Endodermal cell (in vitro differentiated cells): ENCODE data around the gene FSIP2. TPM values are rescaled to one million over a fixed set of nuclear protein-coding genes. Genes with fewer than 3 reads are reported as not detected.

Experiments
- DNase-seq: peaks from one replicate; pipeline ENCODE4 v3.0.0-alpha.2; 2017
- H3K27ac ChIP-seq: 2 replicates; pipeline ENCODE4 v1.5.1; 2013; ENCODE audit warnings: mild to moderate bottlenecking, low read depth, low read length, moderate library complexity
- H3K27me3 ChIP-seq: 2 replicates; pipeline ENCODE4 v1.6.1; 2013; ENCODE audit warnings: mild to moderate bottlenecking, low read length, moderate library complexity; ENCODE audit not compliant: insufficient read depth, control insufficient read depth, poor library complexity, severe bottlenecking
- H3K36me3 ChIP-seq: 2 replicates; pipeline ENCODE4 v1.7.0; 2013; ENCODE audit warnings: mild to moderate bottlenecking, low read length, moderate library complexity; ENCODE audit not compliant: control insufficient read depth, insufficient read depth
- H3K4me1 ChIP-seq: one replicate; pipeline ENCODE4 v1.7.0; 2013; ENCODE audit warnings: low read length; ENCODE audit not compliant: control insufficient read depth, insufficient read depth
- H3K4me3 ChIP-seq: 2 replicates; pipeline ENCODE4 v1.5.1; 2013; ENCODE audit warnings: mild to moderate bottlenecking, low read length, moderate library complexity
- H3K9ac ChIP-seq: 2 replicates; pipeline ENCODE4 v1.6.1; 2013; ENCODE audit warnings: mild to moderate bottlenecking, low read length, moderate library complexity; ENCODE audit not compliant: poor library complexity, severe bottlenecking; ENCODE audit errors: extremely low read depth
- H3K9me3 ChIP-seq: 2 replicates; pipeline ENCODE4 v1.6.1; 2013; ENCODE audit warnings: mild to moderate bottlenecking, low read length, moderate library complexity; ENCODE audit not compliant: control insufficient read depth
- H3K27ac Mint-ChIP-seq: 2 replicates; pipeline ENCODE4 v1.8.0; 2020; ENCODE audit warnings: mixed read lengths
- H3K27me3 Mint-ChIP-seq: 2 replicates; pipeline ENCODE4 v1.8.0; 2021; ENCODE audit warnings: mild to moderate bottlenecking, mixed read lengths; ENCODE audit not compliant: insufficient read depth
- H3K36me3 Mint-ChIP-seq: 2 replicates; pipeline ENCODE4 v1.8.0; 2020; ENCODE audit warnings: low read depth, mixed read lengths
- H3K4me1 Mint-ChIP-seq: 2 replicates; pipeline ENCODE4 v1.8.0; 2020; ENCODE audit warnings: mixed read lengths
- H3K4me3 Mint-ChIP-seq: 2 replicates; pipeline ENCODE4 v1.8.0; 2020; ENCODE audit warnings: mild to moderate bottlenecking, moderate library complexity, mixed read lengths
- H3K9me3 Mint-ChIP-seq: 2 replicates; pipeline ENCODE4 v1.8.0; 2020; ENCODE audit warnings: mild to moderate bottlenecking, mixed read lengths
- CTCF ChIP-seq: fragments of 200-600 bp; sonication (generic); conservative IDR thresholded peaks from 2 replicates; pipeline ENCODE4 v1.5.0; 2021; ENCODE audit warnings: antibody characterized with exemption, mild to moderate bottlenecking
- WGBS, 2 experiments: methylation state at CpG; one replicate each; pipeline versions ENCODE4 v1.1.5 to v1.1.7; 2013; ENCODE audit warnings: missing lambda C conversion rate in 2 of 2, mixed read lengths in 1 of 2; ENCODE audit not compliant: insufficient coverage in 1 of 2, insufficient read length in 1 of 2; 5-methylcytosine and 5-hydroxymethylcytosine counted together
- total RNA-seq, 2 donors: library from RNA; stranded (reverse); fragmentation: NEBNext Ultra II Directional in 1 of 2; extraction: Animal tissue kit (Norgen Biotek cat#: 25700) in 1 of 2; gene quantifications; 2 replicates in 1 of 2; 3 replicates in 1 of 2; pipeline ENCODE4 v1.2.1, GENCODE V29; 2021

FSIP2 gene
- total RNA-seq, 2 donors from 2014 or later, result 6.7 to 8.7 TPM

DNA sequence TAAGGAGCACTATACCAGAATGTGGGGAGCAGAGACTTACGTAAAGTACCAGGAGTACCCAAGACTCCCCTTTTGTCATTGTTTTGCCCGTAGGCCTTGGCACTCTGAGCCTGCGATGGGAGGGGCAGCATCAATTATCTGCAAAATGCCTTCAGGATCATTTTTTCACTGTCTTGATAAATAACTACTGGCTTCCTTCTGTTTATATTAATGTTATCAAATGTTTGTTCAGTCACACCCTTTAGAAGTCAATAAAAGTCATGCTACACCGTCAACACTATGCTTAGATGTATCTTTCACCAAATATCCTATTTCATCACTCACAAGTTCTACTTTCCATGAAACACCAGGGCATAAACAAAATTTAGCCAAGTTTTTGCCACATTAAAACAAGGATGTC is 116.3 kb downstream of the FSIP2 start:
- H3K4me1 ChIP-seq, result no peaks in the 10 kb centered on the region
- no peaks in the 10 kb centered on the region for H3K9me3 Mint-ChIP-seq
- no peak overlapping the region for H3K4me3 ChIP-seq
- peaks cover 7% of the 10 kb centered on the region for H3K36me3 Mint-ChIP-seq
- H3K9ac ChIP-seq, result no peak overlapping the region
- H3K4me1 Mint-ChIP-seq, result no peaks in the 10 kb centered on the region
- 89 to 100% methylated on average over 1 to 4 of the region's 4 CpGs for WGBS, 2 experiments
- H3K27ac ChIP-seq, result no peak overlapping the region
- H3K27me3 Mint-ChIP-seq, result no peaks in the 10 kb centered on the region
- no peaks in the 10 kb centered on the region for H3K36me3 ChIP-seq
- no peak overlapping the region for H3K27ac Mint-ChIP-seq
- H3K27me3 ChIP-seq, result no peaks in the 10 kb centered on the region
- no peak for TF ChIP-seq CTCF
- no peaks in the 10 kb centered on the region for H3K9me3 ChIP-seq
- no peak overlapping the region for H3K4me3 Mint-ChIP-seq
- no peak for DNase-seq

DNA sequence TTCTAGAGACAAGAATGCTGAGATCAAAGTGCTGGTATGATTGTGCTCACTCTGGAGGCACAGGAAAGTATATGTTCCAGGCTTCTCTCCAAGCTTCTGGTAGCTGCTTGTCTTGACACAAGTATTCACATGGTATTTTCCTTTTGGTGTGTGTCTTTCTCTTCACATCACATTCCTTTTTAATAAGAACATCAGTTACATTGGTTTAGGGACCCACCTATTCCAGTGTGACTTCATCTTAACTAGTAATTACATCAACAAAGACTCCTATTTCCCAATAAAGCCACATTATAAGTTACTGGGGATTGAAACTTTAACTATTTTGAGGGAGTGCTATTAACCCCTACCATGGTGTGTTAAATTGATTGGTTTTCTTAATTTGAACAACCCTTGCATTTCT is 119.1 kb downstream of the FSIP2 start:
- Mint-ChIP-seq H3K36me3 (peaks cover 4% of the 10 kb centered on the region), H3K4me3 (no peak overlapping the region), H3K9me3 (no peaks in the 10 kb centered on the region), H3K4me1 (peaks cover 16% of the 10 kb centered on the region), H3K27me3 (no peaks in the 10 kb centered on the region), H3K27ac (no peak overlapping the region)
- no peak overlapping the region for H3K9ac ChIP-seq
- no peaks in the 10 kb centered on the region for H3K36me3 ChIP-seq
- no peaks in the 10 kb centered on the region for H3K27me3 ChIP-seq
- H3K4me3 ChIP-seq, result no peak overlapping the region
- no peak for DNase-seq
- no peaks in the 10 kb centered on the region for H3K4me1 ChIP-seq
- TF ChIP-seq CTCF, result no peak
- no peak overlapping the region for H3K27ac ChIP-seq
- H3K9me3 ChIP-seq, result no peaks in the 10 kb centered on the region

GRCh38 chr2:185859506-185859905 is 120.9 kb downstream of the FSIP2 start:
- Histone ChIP-seq H3K4me1 (no peaks in the 10 kb centered on the region), H3K4me3 (no peak overlapping the region), H3K27ac (no peak overlapping the region), H3K9me3 (no peaks in the 10 kb centered on the region), H3K36me3 (no peaks in the 10 kb centered on the region), H3K9ac (no peak overlapping the region), H3K27me3 (no peaks in the 10 kb centered on the region)
- Mint-ChIP-seq H3K27me3 (no peaks in the 10 kb centered on the region), H3K4me1 (peaks cover 22% of the 10 kb centered on the region), H3K9me3 (no peaks in the 10 kb centered on the region), H3K36me3 (peaks cover 4% of the 10 kb centered on the region), H3K4me3 (no peak overlapping the region), H3K27ac (no peak overlapping the region)
- DNase-seq, result no peak
- TF ChIP-seq CTCF, result no peak
